A549 (cell line): ENCODE data around the gene TRAPPC2L. TPM values are rescaled to one million over a fixed set of nuclear protein-coding genes. Genes with fewer than 3 reads are reported as not detected.

Experiments used
- ATAC-seq, 2 experiments: fragments of 200-7000 bp in 1 of 2; fragments of >200 bp in 1 of 2; cut with Nextera tagmentation in 1 of 2; cut with Tn5 transposase in 1 of 2; 3 replicates each; pipeline versions ENCODE4 v1.8.0 to v1.9.1; 2018 to 2020; ENCODE audit warnings: mild to moderate bottlenecking in 1 of 2, moderate library complexity in 1 of 2
- CTCF ChIA-PET: fragments of 300-600 bp; sonication (Branson Sonifier 250); formaldehyde crosslinking; extraction: SDS; loops from one replicate; lab custom pipeline; 2021; ENCODE audit warnings: antibody characterized with exemption, inconsistent platforms; lab: Yijun Ruan, JAX
- POLR2A ChIA-PET: fragments of 350-600 bp; formaldehyde crosslinking; extraction: SDS; loops from one replicate; lab custom pipeline; 2021; ENCODE audit warnings: antibody characterized with exemption, inconsistent platforms; lab: Yijun Ruan, JAX
- DNase-seq, 2 experiments: peaks; one replicate each; pipeline versions ENCODE4 v3.0.0 to v3.0.0-alpha.2; 2011 to 2016; ENCODE audit warnings: low read depth in 1 of 2, low spot score in 1 of 2
- FAIRE-seq: peaks from 2 replicates; lab custom pipeline; 2011; peaks lifted over from hg19 to GRCh38; lab: Jason Lieb, UNC
- H3K27ac ChIP-seq, 2 experiments: fragments of >200 bp; sonication (Bioruptor Twin); formaldehyde crosslinking; 3 replicates each; pipeline ENCODE4 v1.5.1; 2016 to 2017
- H3K4me1 ChIP-seq: fragments of >200 bp; sonication (Bioruptor Twin); formaldehyde crosslinking; 3 replicates; pipeline ENCODE4 v1.6.1; 2016
- H3K4me2 ChIP-seq: fragments of >200 bp; sonication (Bioruptor Twin); formaldehyde crosslinking; 3 replicates; pipeline ENCODE4 v1.6.1; 2016
- H3K4me3 ChIP-seq: fragments of >200 bp; sonication (Bioruptor Twin); formaldehyde crosslinking; 3 replicates; pipeline ENCODE4 v1.5.1; 2016
- H3K9me3 ChIP-seq: fragments of >200 bp; sonication (Bioruptor Twin); formaldehyde crosslinking; 3 replicates; pipeline ENCODE4 v1.6.1; 2016
- ATOH8 ChIP-seq: fragments of 250-450 bp; sonication (Bioruptor Pico); IDR thresholded peaks from 2 replicates; pipeline ENCODE4 v1.5.0; 2020; ENCODE audit warnings: low read depth, mild to moderate bottlenecking, moderate library complexity
- BCL3 ChIP-seq: fragments of >200 bp; sonication (Bioruptor Twin); formaldehyde crosslinking; IDR thresholded peaks from 3 replicates; pipeline ENCODE4 v1.6.1; 2016
- E2F6 ChIP-seq: IDR thresholded peaks from 2 replicates; pipeline ENCODE4 v1.6.1; 2012; ENCODE audit warnings: low read depth, borderline replicate concordance
- EHF ChIP-seq: fragments of 250-450 bp; sonication (Bioruptor Pico); IDR thresholded peaks from 2 replicates; pipeline ENCODE4 v1.5.0; 2020; ENCODE audit warnings: mild to moderate bottlenecking
- EHMT2 ChIP-seq: fragments of 200-600 bp; sonication (generic); IDR thresholded peaks from 2 replicates; pipeline ENCODE4 v1.6.1; 2016; ENCODE audit warnings: antibody characterized with exemption, low read depth, mild to moderate bottlenecking, moderate library complexity
- EP300 ChIP-seq, 2 experiments: fragments of >200 bp; sonication (Bioruptor Twin); formaldehyde crosslinking; IDR thresholded peaks; 2 replicates in 1 of 2; 3 replicates in 1 of 2; pipeline ENCODE4 v1.6.1; 2016 to 2017
- ESRRA ChIP-seq: fragments of 150-350 bp; IDR thresholded peaks from 2 replicates; pipeline ENCODE4 v1.6.1; 2014; ENCODE audit warnings: mild to moderate bottlenecking, low read length, borderline replicate concordance
- FOSB ChIP-seq: fragments of 250-450 bp; sonication (Bioruptor Pico); IDR thresholded peaks from 2 replicates; pipeline ENCODE4 v1.5.0; 2020; ENCODE audit warnings: mild to moderate bottlenecking, moderate library complexity
- FOSL2 ChIP-seq, 2 experiments: fragments of 450-650 bp in 1 of 2; fragments of >200 bp in 1 of 2; sonication (Bioruptor Twin) in 1 of 2; formaldehyde crosslinking; IDR thresholded peaks; 2 replicates each; pipeline versions ENCODE4 v1.5.0 to v1.6.1; 2016 to 2020; ENCODE audit warnings: mild to moderate bottlenecking in 1 of 2, moderate library complexity in 1 of 2
- HEYL ChIP-seq: fragments of 250-450 bp; sonication (Bioruptor Pico); IDR thresholded peaks from 2 replicates; pipeline ENCODE4 v1.8.0; 2021; ENCODE audit warnings: mild to moderate bottlenecking, moderate library complexity
- HOXA7 ChIP-seq: fragments of 250-450 bp; sonication (Bioruptor Pico); IDR thresholded peaks from 2 replicates; pipeline ENCODE4 v1.5.0; 2020; ENCODE audit warnings: mild to moderate bottlenecking, moderate library complexity
- MAX ChIP-seq: IDR thresholded peaks from 2 replicates; pipeline ENCODE4 v1.6.1; 2012
- NFE2L2 ChIP-seq: fragments of 150-350 bp; conservative IDR thresholded peaks from 2 replicates; pipeline ENCODE4 v1.6.1; 2014; ENCODE audit warnings: low read length
- NPAS2 ChIP-seq: fragments of 250-450 bp; sonication (Bioruptor Pico); IDR thresholded peaks from 2 replicates; pipeline ENCODE4 v1.8.0; 2022; ENCODE audit warnings: mild to moderate bottlenecking, moderate library complexity, borderline replicate concordance
- PBX3 ChIP-seq: IDR thresholded peaks from 2 replicates; pipeline ENCODE4 v1.6.1; 2012
- PHF8 ChIP-seq: fragments of 200-600 bp; sonication (generic); IDR thresholded peaks from 2 replicates; pipeline ENCODE4 v1.6.1; 2016; ENCODE audit warnings: low read depth, mild to moderate bottlenecking, antibody characterized with exemption, moderate library complexity, borderline replicate concordance
- POLR2A ChIP-seq: IDR thresholded peaks from 2 replicates; pipeline ENCODE4 v1.6.1; 2012; ENCODE audit warnings: mild to moderate bottlenecking, low read length
- RFX5 ChIP-seq: fragments of 450-650 bp; IDR thresholded peaks from 2 replicates; pipeline ENCODE4 v1.7.1; 2014; ENCODE audit warnings: antibody characterized with exemption, mild to moderate bottlenecking, moderate library complexity
- SREBF2 ChIP-seq: fragments of 450-650 bp; IDR thresholded peaks from 2 replicates; pipeline ENCODE4 v1.6.1; 2014; ENCODE audit warnings: mild to moderate bottlenecking, moderate library complexity
- USF2 ChIP-seq: fragments of 450-650 bp; IDR thresholded peaks from 2 replicates; pipeline ENCODE4 v1.6.1; 2014; ENCODE audit warnings: antibody characterized with exemption
- ZFP36 ChIP-seq: fragments of 450-650 bp; IDR thresholded peaks from 2 replicates; pipeline ENCODE4 v1.6.1; 2014; ENCODE audit warnings: borderline replicate concordance; ENCODE audit not compliant: partially characterized antibody
- WGBS: methylation state at CpG from one replicate; pipeline ENCODE4 v1.1.6; 2017; ENCODE audit errors: missing lambda C conversion rate; 5-methylcytosine and 5-hydroxymethylcytosine counted together
- polyA plus RNA-seq, 4 experiments: library from polyadenylated mRNA; depleted of rRNA in 3 of 4; stranded (reverse); fragments of >200 nt; fragmentation: RNase III in 1 of 4; extraction: RNeasy Plus Mini Kit Qiagen cat#74134 plus additional on column Dnase treatment in 1 of 4; gene quantifications; 2 replicates in 3 of 4; 3 replicates in 1 of 4; pipeline ENCODE4 v1.2.3, GENCODE V29; 2011 to 2017

Gene TRAPPC2L
- polyA plus RNA-seq, 2 of the 4 experiments (the other 2 are of a cell fraction): 70.3 to 80.2 TPM

GRCh38 chr16:88810912-88811768 is 45.8 kb upstream of the TRAPPC2L start:
- H3K4me2 ChIP-seq: peak overlapping the region; percentile 99
- H3K4me3 ChIP-seq: peak overlapping the region; percentile 83
- no peaks in the 10 kb centered on the region for H3K9me3 ChIP-seq
- TF ChIP-seq EHMT2: no peak
- TF ChIP-seq NPAS2: no peak
- no peak for TF ChIP-seq SREBF2
- TF ChIP-seq E2F6: peak; percentile 95
- TF ChIP-seq ZFP36: peak; percentile 62
- TF ChIP-seq FOSB (CRISPR knock-in tag): no peak
- no peak for TF ChIP-seq RFX5
- TF ChIP-seq FOSL2 (IDR thresholded peaks at IDR 0.05): no peak
- no peak for TF ChIP-seq FOSL2 (CRISPR knock-in tag; IDR thresholded peaks at IDR 0.05)
- no peak for TF ChIP-seq NFE2L2
- TF ChIP-seq HEYL (CRISPR knock-in tag): no peak
- no peak for TF ChIP-seq ESRRA
- TF ChIP-seq PBX3: no peak
- TF ChIP-seq MAX: peak; percentile 97
- TF ChIP-seq EHF (CRISPR knock-in tag): peak; percentile 79; the same call in 1 of the 2 replicates
- TF ChIP-seq USF2: peak; percentile 91
- TF ChIP-seq POLR2A: peak; percentile 35
- TF ChIP-seq EP300 (IDR thresholded peaks at IDR 0.05): no peak
- no peak for TF ChIP-seq ATOH8 (CRISPR knock-in tag)
- no peak for TF ChIP-seq HOXA7
- TF ChIP-seq BCL3: no peak; the same call in 1 of the 3 replicates
- peak; percentile 79; the same call in 1 of the 2 replicates for TF ChIP-seq PHF8
- DNase-seq: peak; percentile 41 to 87
- CTCF ChIA-PET: interaction anchor here (0.9 to 3.8 kb wide), 12 partner anchors 10 to 405 kb away, joined by 3 to 28 read pairs (median 6); partner anchors contain the start of genes CDH15, GALNS and TRAPPC2L
- FAIRE-seq: no peak
- H3K27ac ChIP-seq: peak overlapping the region; percentile 98 to 99
- WGBS: 3% methylated on average over 21 of the region's 65 CpGs
- peaks cover 21% of the 10 kb centered on the region for H3K4me1 ChIP-seq
- POLR2A ChIA-PET: interaction anchor here (0.8 to 4.8 kb wide), 10 partner anchors 8 to 405 kb away, joined by 3 to 33 read pairs (median 4); partner anchors contain the start of genes ACSF3, CDT1, GALNS and PIEZO1
- ATAC-seq: peak; percentile 56 to 72
